OCI-LY7 (cell line): ENCODE results near the gene DNAJB11. TPM values are rescaled to one million over a fixed set of nuclear protein-coding genes. Genes with fewer than 3 reads are reported as not detected.

ENCODE experiments used
- BruUV-seq: library from RNA; stranded (reverse); fragments of 400-500 nt; replicated peaks from 2 replicates; lab custom pipeline; 2021; lab: Mats Ljungman, UMichigan
- CTCF ChIA-PET: fragments of 300-600 bp; sonication (Branson Sonifier 250); formaldehyde crosslinking; loops from one replicate; lab custom pipeline; 2022; ENCODE audit warnings: antibody characterized with exemption; ENCODE audit not compliant: unreplicated experiment; lab: Charles Lee
- POLR2A ChIA-PET: fragments of 300-600 bp; sonication (Branson Sonifier 250); formaldehyde crosslinking; loops from one replicate; lab custom pipeline; 2022; ENCODE audit warnings: antibody characterized with exemption; lab: Charles Lee
- DNase-seq: peaks from one replicate; pipeline ENCODE4 v3.0.0-alpha.2; 2015; ENCODE audit warnings: low spot score
- H2AFZ ChIP-seq: fragments of 200-600 bp; sonication (generic), shearing (Covaris generic); 2 replicates; pipeline ENCODE4 v1.6.1; 2014; ENCODE audit warnings: mild to moderate bottlenecking, antibody characterized with exemption, low read length, moderate library complexity
- H3K27ac ChIP-seq: fragments of 200-600 bp; sonication (generic); 2 replicates; pipeline ENCODE4 v1.5.1; 2014; ENCODE audit warnings: mixed run types, low read depth, mild to moderate bottlenecking, moderate library complexity, low read length, inconsistent platforms; ENCODE audit not compliant: poor library complexity, severe bottlenecking
- H3K36me3 ChIP-seq: fragments of 200-600 bp; sonication (generic); 2 replicates; pipeline ENCODE4 v1.6.1; 2014; ENCODE audit warnings: mild to moderate bottlenecking, antibody characterized with exemption, low read length, moderate library complexity, mixed read lengths; ENCODE audit not compliant: insufficient read depth
- H3K4me1 ChIP-seq: fragments of 200-600 bp; sonication (generic); 2 replicates; pipeline ENCODE4 v1.5.1; 2014; ENCODE audit warnings: mild to moderate bottlenecking, low read length; ENCODE audit not compliant: insufficient read depth, poor library complexity, severe bottlenecking
- H3K4me2 ChIP-seq: fragments of 200-600 bp; sonication (generic); 2 replicates; pipeline ENCODE4 v1.6.1; 2014; ENCODE audit warnings: mild to moderate bottlenecking, low read length
- H3K4me3 ChIP-seq: fragments of 200-600 bp; sonication (generic); 2 replicates; pipeline ENCODE4 v1.5.1; 2014; ENCODE audit warnings: mild to moderate bottlenecking, low read depth, low read length; ENCODE audit not compliant: poor library complexity, severe bottlenecking
- H3K79me2 ChIP-seq: fragments of 200-600 bp; sonication (generic); 2 replicates; pipeline ENCODE4 v1.6.1; 2016; ENCODE audit warnings: low read depth, mild to moderate bottlenecking, low read length, moderate library complexity, mixed read lengths; ENCODE audit not compliant: insufficient read depth
- H3K9me2 ChIP-seq: fragments of 200-600 bp; sonication (generic); 2 replicates; pipeline ENCODE4 v1.6.1; 2016; ENCODE audit warnings: mild to moderate bottlenecking, low read length, mixed read lengths; ENCODE audit not compliant: insufficient read depth
- H3K9me3 ChIP-seq: fragments of 200-600 bp; sonication (generic); 2 replicates; pipeline ENCODE4 v1.6.1; 2014; ENCODE audit warnings: mild to moderate bottlenecking, mixed run types, low read length, mixed read lengths
- H4K20me1 ChIP-seq: fragments of 200-600 bp; sonication (generic); 2 replicates; pipeline ENCODE4 v1.6.1; 2014; ENCODE audit warnings: mild to moderate bottlenecking, antibody characterized with exemption, low read length, moderate library complexity, mixed read lengths; ENCODE audit not compliant: insufficient read depth
- EZH2phosphoT487 ChIP-seq: fragments of 200-600 bp; sonication (generic); IDR thresholded peaks from 2 replicates; pipeline ENCODE4 v1.6.1; 2018; ENCODE audit warnings: low read depth, borderline replicate concordance, mild to moderate bottlenecking, mixed run types, antibody characterized with exemption, low read length, moderate library complexity, mixed read lengths
- intact Hi-C: fragments of 100-400 bp; cut with micrococcal nuclease; formaldehyde crosslinking; loops from one replicate; pipeline ENCODE4 v1.10.0; 2022; ENCODE audit not compliant: unreplicated experiment
- total RNA-seq, 2 experiments: library from RNA; depleted of rRNA in 1 of 2; stranded (reverse); fragments of >200 nt in 1 of 2; shearing (Covaris generic) in 1 of 2; gene quantifications; 2 replicates each; pipeline ENCODE4 v1.2.3, GENCODE V29; 2014 to 2022
- TF ChIP-seq, protein P1 (sequence below): fragments of 200-600 bp; sonication (generic); conservative IDR thresholded peaks from 2 replicates; pipeline ENCODE4 v1.5.1; 2014; ENCODE audit warnings: mild to moderate bottlenecking, antibody characterized with exemption, low read length, moderate library complexity, mixed read lengths

The DNAJB11 gene
- total RNA-seq, 2 experiments from 2014 or later: 61.1 to 73.0 TPM

GRCh38 chr3:186622651-186623310 is 52.3 kb downstream of the DNAJB11 start:
- H4K20me1 ChIP-seq: no peaks in the 10 kb centered on the region
- no peaks in the 10 kb centered on the region for H3K36me3 ChIP-seq
- H3K9me2 ChIP-seq: no peaks in the 10 kb centered on the region
- TF ChIP-seq, protein P1, sequence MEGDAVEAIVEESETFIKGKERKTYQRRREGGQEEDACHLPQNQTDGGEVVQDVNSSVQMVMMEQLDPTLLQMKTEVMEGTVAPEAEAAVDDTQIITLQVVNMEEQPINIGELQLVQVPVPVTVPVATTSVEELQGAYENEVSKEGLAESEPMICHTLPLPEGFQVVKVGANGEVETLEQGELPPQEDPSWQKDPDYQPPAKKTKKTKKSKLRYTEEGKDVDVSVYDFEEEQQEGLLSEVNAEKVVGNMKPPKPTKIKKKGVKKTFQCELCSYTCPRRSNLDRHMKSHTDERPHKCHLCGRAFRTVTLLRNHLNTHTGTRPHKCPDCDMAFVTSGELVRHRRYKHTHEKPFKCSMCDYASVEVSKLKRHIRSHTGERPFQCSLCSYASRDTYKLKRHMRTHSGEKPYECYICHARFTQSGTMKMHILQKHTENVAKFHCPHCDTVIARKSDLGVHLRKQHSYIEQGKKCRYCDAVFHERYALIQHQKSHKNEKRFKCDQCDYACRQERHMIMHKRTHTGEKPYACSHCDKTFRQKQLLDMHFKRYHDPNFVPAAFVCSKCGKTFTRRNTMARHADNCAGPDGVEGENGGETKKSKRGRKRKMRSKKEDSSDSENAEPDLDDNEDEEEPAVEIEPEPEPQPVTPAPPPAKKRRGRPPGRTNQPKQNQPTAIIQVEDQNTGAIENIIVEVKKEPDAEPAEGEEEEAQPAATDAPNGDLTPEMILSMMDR: no peak
- TF ChIP-seq EZH2phosphoT487: no peak
- no peak overlapping the region for H3K4me2 ChIP-seq
- no peaks in the 10 kb centered on the region for H3K9me3 ChIP-seq
- H3K4me3 ChIP-seq: no peak overlapping the region
- ChIA-PET POLR2A (interaction anchor here (0.7 to 1.0 kb wide), 2 partner anchors 31 to 203 kb away, joined by 3 to 4 read pairs; no protein-coding TSS in a partner anchor), CTCF (no interaction called here)
- intact Hi-C loops: no loop called here
- no TSS peak for BruUV-seq
- no peaks in the 10 kb centered on the region for H3K79me2 ChIP-seq
- H2AFZ ChIP-seq: no peak overlapping the region
- H3K27ac ChIP-seq: no peak overlapping the region
- DNase-seq: no peak
- H3K4me1 ChIP-seq: peaks cover 5% of the 10 kb centered on the region

DNA sequence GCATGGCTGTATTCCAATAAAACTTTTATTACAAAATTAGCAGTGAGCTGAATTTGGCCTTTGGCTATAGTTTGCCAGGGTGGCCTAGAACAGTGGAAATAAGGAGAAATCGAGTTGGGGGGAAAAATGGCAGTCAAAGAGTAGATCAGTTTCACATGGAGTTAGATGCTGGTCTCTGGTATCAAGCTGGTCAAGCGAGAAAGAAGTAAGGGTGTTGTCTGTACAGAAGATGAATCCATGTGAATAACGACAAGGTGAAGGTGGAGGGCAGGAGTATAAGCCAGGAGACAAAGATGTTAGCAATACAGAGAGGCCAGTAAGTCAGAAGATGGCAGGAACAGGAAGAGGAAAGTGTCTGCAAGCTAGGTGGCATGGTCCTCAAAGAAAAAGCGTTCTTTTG is 54.1 kb downstream of the DNAJB11 start:
- ChIA-PET POLR2A (interaction anchor here (0.6 kb wide), 1 partner anchor 169 kb away, joined by 3 read pairs; no protein-coding TSS in a partner anchor), CTCF (no interaction called here)
- no peaks in the 10 kb centered on the region for H3K9me3 ChIP-seq
- no peak overlapping the region for H3K4me2 ChIP-seq
- no peak for TF ChIP-seq EZH2phosphoT487
- TF ChIP-seq, protein P1: no peak
- BruUV-seq: no TSS peak
- H3K36me3 ChIP-seq: no peaks in the 10 kb centered on the region
- no peaks in the 10 kb centered on the region for H3K9me2 ChIP-seq
- H3K79me2 ChIP-seq: no peaks in the 10 kb centered on the region
- DNase-seq: no peak
- H3K4me3 ChIP-seq: no peak overlapping the region
- H4K20me1 ChIP-seq: no peaks in the 10 kb centered on the region
- H2AFZ ChIP-seq: no peak overlapping the region
- no peak overlapping the region for H3K27ac ChIP-seq
- intact Hi-C loops: no loop called here
- H3K4me1 ChIP-seq: peaks cover 5% of the 10 kb centered on the region

- no peaks in the 10 kb centered on the region for H3K79me2 ChIP-seq
- no peak overlapping the region for H3K27ac ChIP-seq
- no TSS peak for BruUV-seq
- TF ChIP-seq EZH2phosphoT487: no peak
- TF ChIP-seq, protein P1: no peak
- POLR2A ChIA-PET: interaction anchor here (0.8 kb wide), 1 partner anchor 16 kb away, joined by 3 read pairs; no protein-coding TSS in a partner anchor
- no peaks in the 10 kb centered on the region for H3K9me2 ChIP-seq
- H3K4me2 ChIP-seq: no peak overlapping the region
- H3K9me3 ChIP-seq: no peaks in the 10 kb centered on the region
- no peaks in the 10 kb centered on the region for H3K36me3 ChIP-seq
- H4K20me1 ChIP-seq: no peaks in the 10 kb centered on the region
- H3K4me3 ChIP-seq: no peak overlapping the region
- peaks cover 5% of the 10 kb centered on the region for H3K4me1 ChIP-seq
- intact Hi-C loops: no loop called here
- CTCF ChIA-PET: no interaction called here
- no peak for DNase-seq
- no peak overlapping the region for H2AFZ ChIP-seq
Observed at GRCh38 chr3:186625600-186626042, 55.1 kb downstream of the DNAJB11 start.
